HG03025 (cell line): Measurements from ENCODE around the gene SMIM33.
"Not testable (repeated sequence)": the region's sequence is repeated elsewhere in the genome, so short reads cannot be mapped to it uniquely, and the experiment has no call there.

Experiments used
- ATAC-seq: cut with Tn5 transposase; IDR thresholded peaks from one replicate; pipeline ENCODE4 v1.9.1; 2021; ENCODE audit warnings: mild to moderate bottlenecking, moderate library complexity; ENCODE audit not compliant: unreplicated experiment, low FRiP score

Gene SMIM33

GRCh38 chr5:139481580-139482049 is 10.8 kb downstream of the SMIM33 start:
- ATAC-seq: no peak

GRCh38 chr5:139482050-139482889 is 11.5 kb downstream of the SMIM33 start, which contains the start of gene STING1:
Gene STING1 (minus strand): TSS chr5:139482758. CDS start chr5:139481704, 1,054 bp downstream.
- no peak for ATAC-seq

DNA sequence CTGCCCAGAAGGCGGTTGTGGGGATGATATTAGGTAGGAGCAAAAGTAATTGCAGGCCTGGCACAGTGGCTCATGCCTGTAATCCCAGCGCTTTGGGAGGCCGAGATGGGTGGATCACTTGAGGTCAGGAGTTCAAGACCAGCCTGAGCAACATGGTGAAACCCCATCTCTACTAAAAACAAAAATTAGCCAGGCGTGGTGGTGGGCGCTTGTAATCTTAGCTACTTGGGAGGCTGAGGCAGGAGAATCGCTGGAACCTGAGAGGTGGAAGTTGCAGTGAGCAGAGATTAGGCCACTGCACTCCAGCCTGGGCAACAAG is 12.0 kb downstream of the SMIM33 start:
- not testable (repeated sequence) for ATAC-seq

DNA sequence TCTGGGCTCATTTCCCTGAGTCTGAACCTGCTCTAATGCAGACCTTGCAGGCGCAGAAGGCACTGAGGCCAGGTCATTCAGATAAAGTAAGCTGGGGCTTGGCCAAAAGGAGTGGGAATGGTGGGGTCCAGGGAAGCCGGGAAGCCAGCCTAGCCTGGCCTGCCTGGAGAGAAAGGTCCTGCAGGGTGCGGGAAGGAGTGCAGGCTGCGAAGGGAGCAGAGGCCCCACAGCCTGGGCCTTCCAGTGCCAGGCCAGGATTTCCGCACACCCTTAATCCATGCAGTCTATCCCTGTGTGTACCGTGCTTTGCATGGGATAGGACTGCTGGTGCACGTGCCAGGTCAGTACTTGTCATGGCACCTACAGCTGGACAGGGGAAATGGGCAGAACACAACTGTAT is 15.4 kb downstream of the SMIM33 start:
- no peak for ATAC-seq

GRCh38 chr5:139488260-139488659 is 17.5 kb downstream of the SMIM33 start:
- no peak for ATAC-seq

DNA sequence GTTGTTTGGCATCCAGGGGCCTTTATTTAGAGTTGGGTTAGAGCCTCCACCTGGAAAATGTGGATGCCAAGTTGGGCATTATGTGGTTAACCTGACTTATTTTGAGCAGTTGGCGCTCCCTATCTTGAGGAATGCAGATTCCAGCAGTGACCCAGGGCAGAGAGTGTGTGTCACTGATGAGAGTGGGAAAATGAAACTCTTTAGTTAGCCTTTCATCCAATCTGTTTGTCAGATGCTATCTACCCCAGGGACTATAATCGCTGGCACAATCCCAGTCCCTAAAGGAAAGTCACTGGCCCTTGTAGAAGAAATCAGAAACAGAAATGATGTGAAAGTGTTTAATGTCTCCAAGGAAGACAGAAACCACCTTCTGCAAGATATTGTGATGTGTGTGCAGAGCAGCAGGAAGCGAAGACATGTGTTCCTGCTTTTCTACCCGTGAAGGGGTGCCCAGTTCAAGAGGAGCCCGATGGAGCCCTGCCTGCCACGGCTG is 21.9 kb downstream of the SMIM33 start:
- no peak for ATAC-seq

GRCh38 chr5:139494256-139494655 is 23.5 kb downstream of the SMIM33 start:
- ATAC-seq: no peak

GRCh38 chr5:139494832-139495231 is 24.0 kb downstream of the SMIM33 start:
- ATAC-seq: no peak

DNA sequence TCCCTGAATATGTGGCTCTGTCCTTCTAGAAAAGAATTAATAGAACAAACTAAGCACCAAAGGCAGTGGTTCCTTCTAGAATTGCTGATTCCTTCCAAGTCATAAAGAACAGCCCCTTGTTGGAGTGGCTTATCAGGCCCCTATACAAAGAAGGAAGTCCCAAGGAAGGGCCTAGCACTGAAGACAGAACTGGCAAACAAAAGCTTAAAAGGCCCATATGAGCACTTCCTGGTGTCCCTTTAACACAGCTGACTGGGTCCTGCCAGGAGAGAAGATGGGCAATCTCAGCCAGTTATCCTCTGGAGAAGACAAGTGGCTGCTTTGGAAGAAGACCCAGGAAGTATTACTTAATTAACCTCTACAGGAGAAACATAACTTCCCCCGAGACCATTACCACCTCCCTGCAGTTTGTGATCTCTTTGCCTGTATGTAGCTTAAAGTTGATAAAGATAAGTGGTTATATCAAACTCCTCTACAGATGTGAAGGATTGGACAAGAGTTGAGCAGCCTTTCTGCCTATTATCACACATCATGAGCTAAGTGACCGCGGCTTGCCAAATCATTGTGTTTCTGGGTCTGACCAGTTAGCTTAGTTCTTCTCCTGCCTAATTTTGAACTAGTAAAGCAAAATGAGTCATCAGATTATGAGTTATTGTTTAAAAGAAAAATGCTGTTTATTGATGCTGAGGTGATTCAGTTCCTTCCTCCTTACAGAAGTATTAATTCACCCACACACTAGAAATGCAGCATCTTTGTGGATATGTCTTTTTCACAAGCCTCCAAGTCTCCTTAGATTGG is 25.0 kb downstream of the SMIM33 start:
- ATAC-seq: no peak

DNA sequence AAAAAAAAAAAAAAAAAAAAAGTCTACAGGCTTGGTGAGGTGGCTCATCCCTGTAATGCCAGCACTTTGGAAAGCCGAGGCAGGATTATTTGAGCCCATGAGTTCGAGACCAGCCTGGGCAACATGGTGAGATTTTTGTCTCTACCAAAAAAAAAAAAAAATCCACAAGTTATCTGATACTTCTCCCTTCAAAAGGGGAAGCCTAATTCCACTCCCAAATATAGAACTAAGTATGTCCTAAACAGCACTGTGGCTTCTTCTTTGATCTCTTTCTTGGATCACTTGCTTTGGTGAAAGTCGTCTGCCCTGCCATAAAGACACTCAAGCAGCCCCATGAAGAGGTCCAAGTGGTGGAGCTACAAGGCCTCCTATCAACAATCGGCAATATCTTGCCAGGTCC is 30.6 kb downstream of the SMIM33 start:
- no peak for ATAC-seq

DNA sequence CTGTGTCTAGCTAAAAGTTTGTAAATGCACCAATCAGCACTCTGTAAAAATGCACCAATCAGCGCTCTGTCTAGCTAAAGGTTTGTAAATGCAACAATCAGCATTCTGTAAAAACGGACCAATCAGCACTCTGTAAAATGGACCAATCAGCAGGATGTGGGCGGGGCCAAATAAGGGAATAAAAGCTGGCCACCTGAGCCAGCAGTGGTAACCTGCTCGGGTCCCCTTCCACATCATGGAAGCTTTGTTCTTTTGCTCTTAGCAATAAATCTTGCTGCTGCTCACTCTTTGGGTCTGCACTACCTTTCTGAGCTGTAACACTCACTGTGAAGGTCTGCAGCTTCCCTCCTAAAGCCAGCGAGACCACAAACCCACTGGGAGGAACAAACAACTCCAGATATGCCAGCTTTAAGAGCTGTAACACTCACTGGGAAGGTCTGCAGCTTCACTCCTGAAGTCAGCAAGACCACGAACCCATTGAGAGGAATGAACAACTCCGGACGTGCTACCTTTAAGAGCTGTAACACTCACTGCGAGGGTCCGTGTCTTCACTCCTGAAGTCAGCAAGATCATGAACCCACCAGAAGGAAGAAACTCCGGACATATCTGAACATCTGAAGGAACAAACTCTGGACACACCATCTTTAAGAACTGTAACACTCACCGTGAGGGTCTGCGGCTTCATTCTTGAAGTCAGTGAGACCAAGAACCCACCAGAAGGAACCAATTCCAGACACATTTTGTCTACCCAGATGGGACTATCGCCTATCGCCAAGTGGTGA is 32.4 kb downstream of the SMIM33 start:
- ATAC-seq: not testable (repeated sequence)

DNA sequence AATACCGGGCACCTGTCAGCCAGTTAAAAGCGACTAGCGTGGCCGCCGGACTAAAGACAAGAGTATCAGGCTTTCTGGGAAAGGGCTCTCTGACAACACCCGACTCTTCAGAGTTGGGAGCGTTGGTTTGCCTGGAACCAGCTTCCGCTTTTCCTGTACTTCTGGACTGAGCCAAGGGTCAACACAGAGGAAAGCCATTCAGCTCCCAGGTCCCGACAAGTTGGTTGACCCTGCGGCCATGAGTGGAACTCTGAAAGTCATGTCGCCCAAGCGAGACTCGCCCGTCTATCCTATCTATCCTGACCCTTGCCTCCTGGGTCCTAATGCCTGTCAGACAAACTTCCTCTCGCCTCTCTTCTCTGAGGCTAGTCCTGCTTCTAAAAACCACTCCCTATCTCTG is 33.1 kb downstream of the SMIM33 start:
- not testable (repeated sequence) for ATAC-seq

- not testable (repeated sequence) for ATAC-seq
Observed at GRCh38 chr5:139504722-139505121, 33.9 kb downstream of the SMIM33 start.

- no peak for ATAC-seq
Observed at GRCh38 chr5:139512786-139513390, 42.1 kb downstream of the SMIM33 start.

DNA sequence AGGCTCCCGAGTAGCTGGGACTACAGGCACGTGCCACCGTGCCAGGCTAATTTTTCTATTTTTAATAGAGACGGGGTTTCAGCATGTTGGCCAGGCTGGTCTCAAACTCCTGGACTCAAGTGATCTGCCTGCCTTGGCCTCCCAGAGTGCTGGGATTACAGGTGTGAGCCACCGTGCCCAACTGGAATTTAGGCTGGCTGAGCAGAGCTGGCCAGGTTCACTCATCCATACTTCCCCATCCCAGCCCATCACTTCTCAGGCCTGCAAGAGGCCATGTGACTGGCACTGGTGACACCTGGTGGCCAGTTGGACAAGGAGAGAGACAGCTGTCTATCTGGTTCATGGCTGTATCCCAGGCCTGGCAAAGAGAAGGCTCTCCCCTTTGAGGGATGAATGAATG is 42.6 kb downstream of the SMIM33 start:
- ATAC-seq: not testable (repeated sequence)

- no peak for ATAC-seq
Observed at GRCh38 chr5:139513852-139514485, 43.2 kb downstream of the SMIM33 start.

- no peak for ATAC-seq
Observed at GRCh38 chr5:139514486-139514856, 43.7 kb downstream of the SMIM33 start.

DNA sequence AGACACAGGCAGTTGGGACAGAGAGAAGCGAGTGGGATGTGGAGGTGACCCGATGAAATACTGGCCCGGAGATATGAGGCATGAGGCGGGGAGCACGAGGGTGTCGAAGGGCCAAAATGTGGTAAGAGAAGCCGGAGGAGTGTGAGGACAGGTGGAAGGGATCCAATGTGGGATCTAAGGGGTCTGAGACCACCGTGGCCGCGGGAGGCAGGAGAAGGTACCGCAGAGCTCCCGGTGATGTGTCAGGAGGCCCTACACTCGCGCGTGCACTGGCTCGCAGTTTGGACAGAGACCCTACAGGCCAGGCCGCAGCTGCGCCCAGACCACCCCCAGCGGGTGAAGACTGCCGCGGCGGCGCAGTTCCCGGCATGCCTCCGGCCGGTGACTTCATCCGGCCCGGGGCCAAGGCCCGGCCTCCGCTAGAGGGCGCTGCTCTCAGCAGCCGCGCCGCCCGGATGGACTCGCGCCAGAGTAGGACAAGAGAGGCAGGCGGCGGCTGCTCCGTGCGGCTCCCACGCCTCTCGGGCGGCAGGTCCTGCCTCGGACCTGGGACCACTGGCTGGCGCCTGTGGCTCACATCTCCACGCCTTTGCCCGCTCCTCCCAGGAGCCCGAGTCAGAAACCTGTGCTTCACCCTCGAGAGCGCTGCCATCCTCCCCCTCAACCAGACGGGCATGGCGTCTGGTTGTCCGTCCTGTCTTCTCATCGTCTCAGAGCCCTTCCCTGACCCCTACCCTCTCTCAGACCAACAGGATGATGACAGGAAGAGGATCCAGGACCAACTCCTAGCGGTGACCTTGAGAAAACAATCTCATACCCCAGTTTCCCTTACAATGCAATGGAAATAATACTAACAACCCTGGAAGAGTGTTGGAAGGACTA is 47.1 kb downstream of the SMIM33 start:
- ATAC-seq: peak; percentile 77
